GM19324 (cell line): ENCODE measurements around the gene ABHD3.
A peak's percentile ranks its signal among the peaks of the same experiment; 100 is the strongest.
"Not testable (repeated sequence)": the region's sequence is repeated elsewhere in the genome, so short reads cannot be mapped to it uniquely, and the experiment has no call there.

Experiments
- ATAC-seq: cut with Tn5 transposase; IDR thresholded peaks from one replicate; pipeline ENCODE4 v1.9.1; 2021; ENCODE audit warnings: mild to moderate bottlenecking, moderate library complexity; ENCODE audit not compliant: unreplicated experiment, low FRiP score

The ABHD3 gene

GRCh38 chr18:21656402-21656801, 48.2 kb downstream of the ABHD3 start:
- no peak for ATAC-seq

DNA sequence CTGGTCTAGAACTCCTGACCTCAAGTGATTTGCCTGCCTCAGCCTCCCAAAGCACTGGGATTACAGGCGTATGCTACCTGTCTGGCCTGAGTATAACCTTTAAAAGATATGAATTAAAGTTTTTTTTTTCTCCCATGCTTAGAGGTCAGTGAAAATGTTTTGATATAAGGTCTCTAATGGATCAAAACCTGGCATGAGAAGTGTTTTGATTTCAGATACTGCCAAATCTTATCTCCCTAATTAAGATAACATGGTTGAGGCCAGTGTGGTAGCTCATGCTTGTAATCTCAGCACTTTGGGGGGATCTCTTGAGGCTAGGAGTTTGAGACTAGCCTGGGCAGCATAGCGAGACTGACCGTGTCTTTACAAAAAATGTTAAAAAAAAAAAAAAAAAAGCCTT, 51.2 kb downstream of the ABHD3 start:
- ATAC-seq: no peak

DNA sequence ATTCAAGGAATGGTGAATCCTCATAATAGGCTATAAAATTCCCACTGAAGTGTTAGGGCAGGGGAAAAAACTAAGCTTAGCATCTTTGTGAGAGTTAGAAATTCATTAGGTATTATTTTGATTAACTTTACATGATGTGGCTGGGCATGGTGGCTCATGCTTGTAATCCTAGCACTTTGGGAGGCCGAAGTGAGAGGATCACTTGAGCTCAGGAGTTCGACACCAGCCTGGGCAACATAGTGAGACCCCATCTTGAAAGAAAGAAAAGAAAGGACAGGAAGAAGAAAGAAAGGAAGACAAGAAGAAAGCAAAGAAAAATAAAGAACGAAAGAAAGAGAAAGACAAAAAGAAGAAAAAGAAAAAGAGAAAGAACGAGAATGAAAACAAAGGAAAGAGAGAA, 52.5 kb downstream of the ABHD3 start:
- no peak for ATAC-seq

- ATAC-seq: no peak
Measured at GRCh38 chr18:21650311-21650710, 54.3 kb downstream of the ABHD3 start.

- ATAC-seq: not testable (repeated sequence)
Measured at GRCh38 chr18:21640375-21640774, 64.2 kb downstream of the ABHD3 start.

GRCh38 chr18:21638822-21639221, 65.8 kb downstream of the ABHD3 start:
- no peak for ATAC-seq

DNA sequence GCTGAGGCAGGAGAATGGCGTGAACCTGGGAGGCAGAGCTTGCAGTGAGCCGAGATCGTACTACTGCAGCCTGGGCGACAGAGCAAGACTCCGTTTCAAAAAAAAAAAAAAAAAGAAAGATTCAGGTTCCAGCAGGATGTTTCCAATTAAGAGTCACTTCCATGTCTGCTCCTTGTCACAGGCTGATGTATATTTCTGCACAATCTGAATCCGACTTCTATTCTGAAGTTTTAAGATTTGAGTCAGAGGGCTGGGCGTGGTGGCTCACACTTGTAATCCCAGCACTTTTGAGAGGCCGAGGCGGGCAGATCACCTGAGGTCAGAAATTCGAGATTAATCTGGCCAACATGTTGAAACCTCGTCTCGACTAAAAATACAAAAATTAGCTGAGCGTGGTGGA, 67.8 kb downstream of the ABHD3 start:
- no peak for ATAC-seq

GRCh38 chr18:21634588-21635199, 69.9 kb downstream of the ABHD3 start:
- no peak for ATAC-seq

- no peak for ATAC-seq
Measured at GRCh38 chr18:21632393-21632792, 72.2 kb downstream of the ABHD3 start.

DNA sequence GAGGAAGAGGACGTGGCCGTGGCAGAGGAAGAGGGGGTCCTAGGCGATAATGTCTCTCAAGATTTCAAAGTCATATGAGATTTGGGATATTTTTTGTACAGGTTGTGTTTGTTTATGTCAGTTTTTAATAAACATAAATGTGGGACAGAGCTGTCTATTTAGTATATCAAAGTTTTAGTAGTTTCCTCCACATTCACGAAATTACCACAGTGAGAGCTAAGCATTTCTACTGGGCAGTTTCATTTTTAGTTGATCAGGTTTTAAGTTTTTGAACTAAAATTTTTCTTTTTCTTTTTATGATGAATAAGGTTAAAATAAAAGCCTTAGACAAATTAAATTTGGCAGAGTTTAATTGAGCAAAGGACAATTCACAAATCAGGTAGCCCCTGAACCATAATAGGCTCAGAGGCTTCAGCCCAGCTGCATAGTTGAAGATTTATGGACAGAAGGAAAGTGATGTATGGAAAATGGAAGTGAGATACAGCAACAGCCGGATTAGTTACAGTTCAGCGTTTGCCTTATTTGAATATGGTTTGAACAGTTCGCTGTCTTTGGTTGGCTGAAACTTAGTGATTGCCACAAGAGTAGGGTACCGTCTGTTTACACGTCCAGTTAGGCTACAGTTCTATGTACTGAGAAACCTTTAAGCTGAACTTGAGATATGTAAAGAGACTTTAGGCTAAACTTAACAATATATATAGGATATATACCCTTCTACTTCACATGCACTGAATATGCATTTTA, 75.3 kb downstream of the ABHD3 start:
- ATAC-seq: peak; percentile 96

- not testable (repeated sequence) for ATAC-seq
Measured at GRCh38 chr18:21621640-21622039, 82.9 kb downstream of the ABHD3 start.

DNA sequence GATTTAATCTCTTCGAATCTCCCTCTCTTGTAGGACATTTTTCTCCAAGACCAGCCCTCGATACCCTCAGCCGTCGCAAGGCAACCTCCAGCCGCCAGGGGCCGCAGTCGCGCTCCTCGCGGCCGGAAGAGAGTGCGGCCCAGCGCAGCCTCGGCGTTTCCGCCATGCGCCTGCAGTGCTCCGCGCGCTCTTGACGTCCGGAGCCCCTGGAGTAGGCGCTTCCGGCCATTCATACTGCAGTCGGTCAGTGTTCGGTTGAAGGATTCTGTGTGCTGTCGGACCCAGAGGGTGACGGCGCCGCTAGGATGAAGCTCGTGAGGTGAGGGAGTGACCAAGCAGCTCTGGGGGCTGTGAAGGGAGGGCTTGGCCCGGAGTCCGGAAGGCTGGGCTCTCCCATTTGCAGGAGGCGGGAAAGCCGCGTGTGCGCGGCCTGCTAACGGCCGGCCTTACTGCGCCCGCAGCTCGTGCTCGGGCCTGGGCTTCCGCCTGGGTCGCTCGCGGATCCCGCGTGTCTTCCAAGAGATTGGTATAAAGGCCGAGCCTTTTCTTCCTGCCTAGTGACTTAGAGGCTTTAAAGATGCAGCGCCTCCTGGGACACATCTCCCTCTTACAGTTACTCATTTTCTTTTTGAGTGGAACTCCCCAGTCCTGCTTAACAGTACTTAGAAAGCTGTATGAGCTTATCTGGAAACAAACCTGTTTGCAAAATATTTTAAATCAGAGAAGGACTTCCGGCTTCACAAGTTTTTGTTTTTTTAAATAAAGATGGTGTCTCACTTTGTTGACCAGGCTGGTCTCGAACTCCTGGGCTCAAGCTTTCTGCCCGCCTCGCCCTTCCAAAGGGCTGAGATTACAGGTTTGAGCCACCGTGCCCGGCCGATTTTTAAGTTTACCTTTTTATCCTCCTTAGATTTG, 92.2 kb downstream of the ABHD3 start, which contains the start of gene SNRPD1:
TSS of gene SNRPD1 (plus strand) at position 190 of the 915 bp plus-strand sequence. CDS start at position 306, 116 bp downstream.
- peak; percentile 98 for ATAC-seq

- not testable (repeated sequence) for ATAC-seq
Measured at GRCh38 chr18:21611401-21612124, 93.0 kb downstream of the ABHD3 start.

DNA sequence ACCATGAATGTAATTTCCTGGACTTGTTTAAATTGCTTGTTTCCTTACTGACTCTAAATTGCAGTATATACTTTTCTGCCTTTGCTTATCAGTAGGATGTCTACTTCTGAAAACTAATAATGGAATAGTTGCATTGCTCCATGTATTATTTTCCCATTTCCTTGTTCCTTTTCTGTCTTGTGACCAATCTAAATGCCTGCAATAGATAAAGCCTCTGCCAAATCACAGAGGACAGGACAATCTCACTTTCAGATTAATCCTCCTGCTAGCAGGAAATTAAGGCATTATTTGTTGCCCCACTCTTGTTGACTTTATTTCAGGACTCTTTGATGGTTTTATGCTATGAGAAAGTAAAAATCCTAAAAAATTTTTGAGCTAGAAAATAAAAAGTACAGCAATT, 99.4 kb downstream of the ABHD3 start:
- no peak for ATAC-seq

GRCh38 chr18:21604671-21605070, 99.9 kb downstream of the ABHD3 start:
- no peak for ATAC-seq

DNA sequence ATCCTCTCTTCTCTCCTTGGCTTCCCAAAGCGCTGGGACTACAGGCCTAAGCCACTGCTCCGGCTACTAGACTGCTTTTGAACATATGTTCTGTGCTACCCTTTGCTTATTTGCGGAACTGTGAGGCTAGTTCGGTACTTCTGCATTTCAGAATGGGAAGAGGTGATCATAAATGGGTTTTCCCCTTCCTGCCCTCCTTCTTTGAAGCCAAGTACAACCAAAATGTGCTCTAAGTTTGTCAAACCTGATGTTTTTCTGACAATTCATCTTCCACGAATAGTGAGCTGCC, 102.3 kb downstream of the ABHD3 start:
- no peak for ATAC-seq
